Uterus (tissue), 4 donors: ENCODE measurements around the gene SLC6A6. TPM values are rescaled to one million over a fixed set of nuclear protein-coding genes. Genes with fewer than 3 reads are reported as not detected.

Experiments used
- DNase-seq, 2 donors: peaks; one replicate each; pipeline ENCODE4 v3.0.0-alpha.2; 2019 to 2020
- H3K27ac ChIP-seq, 2 donors: fragments of 200-600 bp; sonication (generic); 1 replicate in 1 of 2; 2 replicates in 1 of 2; pipeline ENCODE4 v1.5.1; 2016 to 2018
- H3K27me3 ChIP-seq, 2 donors: fragments of 200-600 bp; sonication (generic); one replicate each; pipeline ENCODE4 v1.5.1; 2018 to 2019; ENCODE audit warnings: control low read depth in 1 of 2
- H3K36me3 ChIP-seq, 2 donors: fragments of 200-600 bp; sonication (generic); one replicate each; pipeline ENCODE4 v1.5.1; 2019; ENCODE audit warnings: control low read depth in 1 of 2
- H3K4me1 ChIP-seq, 2 donors: fragments of 200-600 bp; sonication (generic); one replicate each; pipeline ENCODE4 v1.5.1; 2018 to 2019; ENCODE audit warnings: control low read depth in 1 of 2
- H3K4me3 ChIP-seq, 2 donors: fragments of 200-600 bp; sonication (generic); 1 replicate in 1 of 2; 2 replicates in 1 of 2; pipeline ENCODE4 v1.5.1; 2018 to 2019; ENCODE audit warnings: mild to moderate bottlenecking in 1 of 2
- H3K9me3 ChIP-seq, 2 donors: fragments of 200-600 bp; sonication (generic); one replicate each; pipeline ENCODE4 v1.5.1; 2019; ENCODE audit warnings: control low read depth in 1 of 2
- POLR2A ChIP-seq, 2 donors: fragments of 450-650 bp; IDR thresholded peaks; one replicate each; pipeline ENCODE4 v1.6.1; 2016; ENCODE audit warnings: antibody characterized with exemption in 2 of 2, mild to moderate bottlenecking in 1 of 2, moderate library complexity in 1 of 2
- intact Hi-C: fragments of 100-400 bp; cut with DNase I; formaldehyde crosslinking; loops from one replicate; pipeline ENCODE4 v1.15.1; 2023; ENCODE audit warnings: low total_unique reads
- total RNA-seq, 4 donors: library from RNA; depleted of rRNA in 3 of 4; stranded (reverse); fragments of >200 nt in 3 of 4; gene quantifications; one replicate each; pipeline versions ENCODE4 v1.1.0 to v1.2.4, GENCODE V29; 2014 to 2023
- TF ChIP-seq, protein P1 (sequence below), 4 experiments: fragments of 200-600 bp in 2 of 4; fragments of 450-650 bp in 2 of 4; sonication (generic) in 2 of 4; IDR thresholded peaks; one replicate each; pipeline ENCODE4 v1.5.1; 2016 to 2019; ENCODE audit warnings: antibody characterized with exemption in 4 of 4, mild to moderate bottlenecking in 2 of 4, moderate library complexity in 1 of 4
- donor health status: DM: yes; HTN: yes; CAD: no.

The SLC6A6 gene
- total RNA-seq, 4 donors from 2014 or later: 15.9 to 37.5 (median 18.0) TPM

DNA sequence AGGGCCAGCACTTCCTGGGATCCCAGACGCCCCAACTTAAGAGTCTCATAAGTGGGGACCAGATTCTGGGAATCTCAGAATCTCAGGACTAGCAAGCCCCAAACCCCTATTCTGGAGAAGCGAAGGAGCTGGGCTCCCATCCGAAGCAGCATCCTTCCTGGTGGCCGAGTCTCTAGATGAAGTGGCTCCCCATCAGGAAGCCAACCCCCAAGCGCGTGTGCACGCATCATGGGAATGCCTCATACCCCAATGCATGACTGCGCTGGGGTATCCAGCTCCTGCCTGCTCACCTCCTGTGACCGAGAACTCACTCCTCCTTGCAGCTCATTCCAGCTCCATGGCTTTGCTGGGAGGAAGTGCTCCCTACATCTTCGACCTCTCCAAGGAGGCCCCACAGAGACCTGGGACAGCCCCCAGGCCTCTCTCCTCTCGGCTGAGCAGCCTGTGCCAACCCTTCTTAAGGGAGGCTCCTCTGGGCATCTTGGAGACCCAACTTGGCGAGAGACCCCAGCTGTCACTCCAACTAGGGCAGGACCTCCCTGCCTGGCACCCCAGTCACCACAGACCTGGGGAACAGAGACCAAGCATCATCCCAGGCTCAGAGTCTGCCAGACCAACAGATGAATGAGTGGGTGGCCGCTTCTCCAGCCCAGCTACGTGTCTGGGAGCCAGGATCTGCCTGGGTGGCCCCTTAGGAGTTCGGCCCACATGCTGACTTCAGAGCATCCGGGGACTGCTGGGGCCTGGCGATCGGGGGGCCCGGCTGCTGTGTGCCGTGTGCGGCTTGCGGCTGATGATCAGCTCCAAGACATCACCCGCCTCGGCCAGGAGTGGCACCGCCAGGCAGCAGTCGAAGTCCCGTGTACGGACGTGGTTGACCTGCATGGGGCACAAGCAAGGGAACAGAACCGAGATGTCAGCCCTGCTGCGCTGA, 90.8 kb downstream of the SLC6A6 start:
- Histone ChIP-seq H3K4me3 (no peak overlapping the region), H3K27ac (no peak overlapping the region), H3K9me3 (no peaks in the 10 kb centered on the region), H3K36me3 (no peaks in the 10 kb centered on the region), H3K4me1 (no peaks in the 10 kb centered on the region), H3K27me3 (no peaks in the 10 kb centered on the region)
- intact Hi-C loops: no loop called here
- DNase-seq: no peak
- no peak for TF ChIP-seq POLR2A (IDR thresholded peaks at IDR 0.05)
- TF ChIP-seq, protein P1, sequence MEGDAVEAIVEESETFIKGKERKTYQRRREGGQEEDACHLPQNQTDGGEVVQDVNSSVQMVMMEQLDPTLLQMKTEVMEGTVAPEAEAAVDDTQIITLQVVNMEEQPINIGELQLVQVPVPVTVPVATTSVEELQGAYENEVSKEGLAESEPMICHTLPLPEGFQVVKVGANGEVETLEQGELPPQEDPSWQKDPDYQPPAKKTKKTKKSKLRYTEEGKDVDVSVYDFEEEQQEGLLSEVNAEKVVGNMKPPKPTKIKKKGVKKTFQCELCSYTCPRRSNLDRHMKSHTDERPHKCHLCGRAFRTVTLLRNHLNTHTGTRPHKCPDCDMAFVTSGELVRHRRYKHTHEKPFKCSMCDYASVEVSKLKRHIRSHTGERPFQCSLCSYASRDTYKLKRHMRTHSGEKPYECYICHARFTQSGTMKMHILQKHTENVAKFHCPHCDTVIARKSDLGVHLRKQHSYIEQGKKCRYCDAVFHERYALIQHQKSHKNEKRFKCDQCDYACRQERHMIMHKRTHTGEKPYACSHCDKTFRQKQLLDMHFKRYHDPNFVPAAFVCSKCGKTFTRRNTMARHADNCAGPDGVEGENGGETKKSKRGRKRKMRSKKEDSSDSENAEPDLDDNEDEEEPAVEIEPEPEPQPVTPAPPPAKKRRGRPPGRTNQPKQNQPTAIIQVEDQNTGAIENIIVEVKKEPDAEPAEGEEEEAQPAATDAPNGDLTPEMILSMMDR (IDR thresholded peaks at IDR 0.05): no peak

DNA sequence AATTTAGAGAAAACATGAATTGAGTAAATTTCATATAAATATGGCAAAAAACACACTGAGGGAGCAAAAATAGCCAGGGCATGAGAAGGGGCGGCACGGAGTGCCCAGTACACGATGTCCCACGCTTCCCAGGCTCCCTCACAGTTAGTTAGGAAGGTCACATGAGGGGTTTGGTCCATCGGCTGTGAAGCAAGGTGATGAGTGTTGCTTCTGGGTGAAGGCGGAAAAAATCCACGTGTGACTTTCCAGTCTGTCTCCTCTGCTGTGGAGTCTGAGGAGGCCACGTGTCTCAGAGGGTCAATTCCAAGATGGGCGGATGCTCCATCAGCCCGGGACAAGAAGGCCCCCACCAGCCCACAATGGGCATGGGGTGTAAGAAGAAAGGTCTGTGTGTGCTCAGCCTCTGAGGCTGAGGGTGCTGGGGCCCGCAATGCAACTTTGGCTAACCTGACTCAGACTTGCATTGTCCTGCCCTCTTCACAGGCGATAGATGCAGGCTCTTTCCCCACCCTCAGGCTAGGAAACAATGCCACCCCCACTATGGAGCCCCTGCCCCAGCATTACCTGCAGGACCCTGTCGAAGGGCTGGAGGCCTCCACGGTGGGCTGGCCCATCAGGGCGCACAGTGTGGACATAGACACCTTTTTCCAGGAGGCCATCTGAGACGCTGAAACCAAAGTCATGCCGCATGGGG, 92.0 kb downstream of the SLC6A6 start:
- Histone ChIP-seq H3K9me3 (no peaks in the 10 kb centered on the region), H3K27ac (no peak overlapping the region), H3K4me3 (no peak overlapping the region), H3K27me3 (no peaks in the 10 kb centered on the region), H3K36me3 (no peaks in the 10 kb centered on the region), H3K4me1 (no peaks in the 10 kb centered on the region)
- no peak for TF ChIP-seq POLR2A (IDR thresholded peaks at IDR 0.05)
- TF ChIP-seq, protein P1 (IDR thresholded peaks at IDR 0.05): no peak
- no peak for DNase-seq
- intact Hi-C loops: no loop called here

DNA sequence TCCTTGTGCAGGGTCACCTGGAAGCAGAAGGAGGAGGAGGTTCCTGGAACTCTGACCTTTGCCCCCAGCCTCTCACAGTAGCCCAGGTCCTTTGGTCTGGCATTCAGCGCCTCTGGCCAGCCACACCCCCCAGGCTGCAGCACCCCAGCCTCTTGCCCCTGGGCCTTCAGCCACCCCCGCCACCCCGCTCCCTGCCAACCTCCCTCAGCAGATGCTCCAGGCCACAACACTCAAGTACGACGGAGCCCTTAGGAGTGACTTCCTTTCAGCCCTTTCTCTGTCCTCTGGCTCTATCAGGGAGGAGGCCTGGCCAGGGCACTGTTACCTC, 92.5 kb downstream of the SLC6A6 start:
- H3K27ac ChIP-seq: no peak overlapping the region
- intact Hi-C loops: no loop called here
- TF ChIP-seq, protein P1 (IDR thresholded peaks at IDR 0.05): no peak
- no peak for TF ChIP-seq POLR2A (IDR thresholded peaks at IDR 0.05)
- no peaks in the 10 kb centered on the region for H3K36me3 ChIP-seq
- H3K4me3 ChIP-seq: no peak overlapping the region
- no peaks in the 10 kb centered on the region for H3K9me3 ChIP-seq
- no peak for DNase-seq
- no peaks in the 10 kb centered on the region for H3K4me1 ChIP-seq
- no peaks in the 10 kb centered on the region for H3K27me3 ChIP-seq

DNA sequence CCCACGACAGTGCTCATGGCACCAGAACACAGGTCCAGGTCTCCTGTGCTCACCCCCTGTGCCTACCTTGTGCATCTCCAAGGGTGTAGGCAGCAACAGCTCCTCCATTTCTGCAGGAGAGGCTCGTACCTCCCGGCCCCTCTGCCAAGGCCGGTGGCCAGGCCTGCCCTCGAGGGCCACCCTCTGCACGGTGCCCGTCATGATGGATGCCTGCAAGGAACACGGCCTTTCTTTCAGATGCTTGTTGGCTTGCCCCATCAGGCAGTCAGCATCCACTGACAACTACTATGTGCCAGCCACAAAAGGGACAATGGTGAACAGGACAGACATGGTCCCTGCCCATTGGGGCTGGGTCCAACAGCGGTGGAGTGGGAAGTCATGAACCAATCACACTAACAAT, 93.9 kb downstream of the SLC6A6 start:
- TF ChIP-seq POLR2A (IDR thresholded peaks at IDR 0.05): no peak
- TF ChIP-seq, protein P1 (IDR thresholded peaks at IDR 0.05): no peak
- no peaks in the 10 kb centered on the region for H3K27me3 ChIP-seq
- no peak overlapping the region for H3K27ac ChIP-seq
- H3K36me3 ChIP-seq: no peaks in the 10 kb centered on the region
- no peaks in the 10 kb centered on the region for H3K4me1 ChIP-seq
- no peak overlapping the region for H3K4me3 ChIP-seq
- intact Hi-C loops: no loop called here
- H3K9me3 ChIP-seq: no peaks in the 10 kb centered on the region
- DNase-seq: no peak

DNA sequence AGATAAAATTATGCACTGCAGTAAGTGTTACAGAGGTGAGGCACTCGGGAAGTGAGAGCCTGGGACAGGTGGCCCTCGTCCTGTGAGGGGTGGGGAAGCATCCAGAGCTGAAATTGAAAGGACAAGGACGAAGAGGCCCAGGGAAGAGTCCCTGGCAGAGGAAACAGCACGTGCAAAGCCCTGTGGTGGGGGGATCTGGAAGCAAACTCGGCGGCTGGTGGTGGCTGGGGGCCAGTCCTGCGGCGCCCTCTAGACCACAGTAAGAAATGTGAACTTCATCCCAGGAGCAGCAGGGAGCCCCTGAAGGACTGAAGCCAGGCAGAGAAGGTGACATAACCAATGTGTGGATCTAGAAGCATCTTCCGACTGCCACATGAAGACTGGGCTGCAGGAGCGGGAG, 94.9 kb downstream of the SLC6A6 start:
- Histone ChIP-seq H3K36me3 (no peaks in the 10 kb centered on the region), H3K9me3 (no peaks in the 10 kb centered on the region), H3K27me3 (no peaks in the 10 kb centered on the region), H3K4me3 (no peak overlapping the region), H3K4me1 (no peaks in the 10 kb centered on the region), H3K27ac (no peak overlapping the region)
- DNase-seq: no peak
- intact Hi-C loops: no loop called here
- TF ChIP-seq, protein P1 (IDR thresholded peaks at IDR 0.05): no peak
- TF ChIP-seq POLR2A (IDR thresholded peaks at IDR 0.05): no peak
